Body of pancreas (tissue), 4 donors: ENCODE measurements around the gene CD4. TPM values are rescaled to one million over a fixed set of nuclear protein-coding genes. Genes with fewer than 3 reads are reported as not detected.

Experiments used
- ATAC-seq: fragments of 150-250 bp; one replicate; pipeline ENCODE4 v1.9.1; 2016
- DNase-seq, 4 donors: peaks; one replicate each; pipeline ENCODE4 v3.0.0-alpha.2; 2019
- H3K27ac ChIP-seq, 4 donors: fragments of 200-600 bp; sonication (generic); 1 replicate in 3 of 4; 2 replicates in 1 of 4; pipeline versions ENCODE4 v1.5.1 to v1.6.1; 2016 to 2019; ENCODE audit warnings: mild to moderate bottlenecking in 1 of 4, mixed read lengths in 1 of 4, moderate library complexity in 1 of 4
- H3K27me3 ChIP-seq, 2 donors: fragments of 200-600 bp; sonication (generic); one replicate each; pipeline ENCODE4 v1.6.0; 2016; ENCODE audit warnings: mild to moderate bottlenecking in 1 of 2
- H3K36me3 ChIP-seq, 2 donors: fragments of 200-600 bp; sonication (generic); replicated peaks in 1 of 2; 2 replicates each; pipeline ENCODE4 v1.5.1; 2016; ENCODE audit warnings: low read depth in 2 of 2; ENCODE audit not compliant: insufficient read depth in 1 of 2
- H3K4me1 ChIP-seq: fragments of 200-600 bp; sonication (generic); one replicate; pipeline ENCODE4 v1.6.0; 2016
- H3K4me3 ChIP-seq, 2 donors: fragments of 200-600 bp; sonication (generic); 1 replicate in 1 of 2; 2 replicates in 1 of 2; pipeline ENCODE4 v1.5.1; 2016 to 2019
- H3K9me3 ChIP-seq, 3 donors: fragments of 200-600 bp; sonication (generic); 1 replicate in 2 of 3; 2 replicates in 1 of 3; pipeline ENCODE4 v1.5.1; 2016
- POLR2A ChIP-seq, 3 donors: fragments of 450-650 bp; IDR thresholded peaks; one replicate each; pipeline ENCODE4 v1.6.1; 2016; ENCODE audit warnings: antibody characterized with exemption in 3 of 3, mild to moderate bottlenecking in 2 of 3
- WGBS, 2 donors: methylation state at CpG; one replicate each; pipeline ENCODE4 v1.1.5; 2017; 5-methylcytosine and 5-hydroxymethylcytosine counted together
- intact Hi-C: fragments of 100-400 bp; cut with DNase I; formaldehyde crosslinking; loops from one replicate; pipeline ENCODE4 v1.15.1; 2023
- total RNA-seq, 2 donors: library from RNA; depleted of rRNA; stranded (reverse); fragments of >200 nt; gene quantifications; one replicate each; pipeline ENCODE4 v1.1.0, GENCODE V29; 2016
- TF ChIP-seq, protein P1 (sequence below), 7 experiments: fragments of 450-650 bp in 4 of 7; fragments of 200-600 bp in 3 of 7; sonication (generic) in 3 of 7; IDR thresholded peaks; one replicate each; pipeline ENCODE4 v1.5.1; 2016 to 2019; ENCODE audit warnings: antibody characterized with exemption in 7 of 7

CD4 gene
- total RNA-seq, 2 donors from 2014 or later = 3.0 to 5.2 TPM

DNA sequence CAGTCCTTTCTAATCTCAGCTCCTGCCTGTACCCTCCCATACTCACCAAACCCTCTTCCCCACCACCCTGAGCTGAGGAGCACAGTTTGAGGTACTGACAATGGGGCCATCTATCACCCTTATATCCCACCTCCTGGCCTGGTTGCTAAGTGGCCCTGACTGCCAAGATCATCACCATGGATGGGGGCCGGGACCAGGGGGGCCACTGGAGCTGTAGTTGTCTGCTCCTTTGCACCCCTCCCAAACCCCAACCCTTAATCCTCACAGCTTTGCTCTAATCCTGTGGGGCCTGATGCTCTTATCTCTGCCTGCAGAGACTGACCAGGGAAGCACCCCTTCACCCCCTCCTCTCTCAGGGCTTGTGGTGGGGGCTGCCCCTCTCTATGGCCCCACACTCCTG lies 51.0 kb downstream of the CD4 start:
- Histone ChIP-seq H3K27me3 (no peaks in the 10 kb centered on the region), H3K27ac (no peak overlapping the region), H3K4me1 (no peaks in the 10 kb centered on the region), H3K9me3 (no peaks in the 10 kb centered on the region), H3K36me3 (no peaks in the 10 kb centered on the region), H3K4me3 (no peak overlapping the region)
- intact Hi-C loops = no loop called here
- TF ChIP-seq POLR2A (IDR thresholded peaks at IDR 0.05) = no peak
- TF ChIP-seq, protein P1, sequence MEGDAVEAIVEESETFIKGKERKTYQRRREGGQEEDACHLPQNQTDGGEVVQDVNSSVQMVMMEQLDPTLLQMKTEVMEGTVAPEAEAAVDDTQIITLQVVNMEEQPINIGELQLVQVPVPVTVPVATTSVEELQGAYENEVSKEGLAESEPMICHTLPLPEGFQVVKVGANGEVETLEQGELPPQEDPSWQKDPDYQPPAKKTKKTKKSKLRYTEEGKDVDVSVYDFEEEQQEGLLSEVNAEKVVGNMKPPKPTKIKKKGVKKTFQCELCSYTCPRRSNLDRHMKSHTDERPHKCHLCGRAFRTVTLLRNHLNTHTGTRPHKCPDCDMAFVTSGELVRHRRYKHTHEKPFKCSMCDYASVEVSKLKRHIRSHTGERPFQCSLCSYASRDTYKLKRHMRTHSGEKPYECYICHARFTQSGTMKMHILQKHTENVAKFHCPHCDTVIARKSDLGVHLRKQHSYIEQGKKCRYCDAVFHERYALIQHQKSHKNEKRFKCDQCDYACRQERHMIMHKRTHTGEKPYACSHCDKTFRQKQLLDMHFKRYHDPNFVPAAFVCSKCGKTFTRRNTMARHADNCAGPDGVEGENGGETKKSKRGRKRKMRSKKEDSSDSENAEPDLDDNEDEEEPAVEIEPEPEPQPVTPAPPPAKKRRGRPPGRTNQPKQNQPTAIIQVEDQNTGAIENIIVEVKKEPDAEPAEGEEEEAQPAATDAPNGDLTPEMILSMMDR (IDR thresholded peaks at IDR 0.05) = no peak
- WGBS, 2 donors = 80 to 100% methylated on average over 1 of the region's 1 CpG
- ATAC-seq (no peak), DNase-seq (no peak)

DNA sequence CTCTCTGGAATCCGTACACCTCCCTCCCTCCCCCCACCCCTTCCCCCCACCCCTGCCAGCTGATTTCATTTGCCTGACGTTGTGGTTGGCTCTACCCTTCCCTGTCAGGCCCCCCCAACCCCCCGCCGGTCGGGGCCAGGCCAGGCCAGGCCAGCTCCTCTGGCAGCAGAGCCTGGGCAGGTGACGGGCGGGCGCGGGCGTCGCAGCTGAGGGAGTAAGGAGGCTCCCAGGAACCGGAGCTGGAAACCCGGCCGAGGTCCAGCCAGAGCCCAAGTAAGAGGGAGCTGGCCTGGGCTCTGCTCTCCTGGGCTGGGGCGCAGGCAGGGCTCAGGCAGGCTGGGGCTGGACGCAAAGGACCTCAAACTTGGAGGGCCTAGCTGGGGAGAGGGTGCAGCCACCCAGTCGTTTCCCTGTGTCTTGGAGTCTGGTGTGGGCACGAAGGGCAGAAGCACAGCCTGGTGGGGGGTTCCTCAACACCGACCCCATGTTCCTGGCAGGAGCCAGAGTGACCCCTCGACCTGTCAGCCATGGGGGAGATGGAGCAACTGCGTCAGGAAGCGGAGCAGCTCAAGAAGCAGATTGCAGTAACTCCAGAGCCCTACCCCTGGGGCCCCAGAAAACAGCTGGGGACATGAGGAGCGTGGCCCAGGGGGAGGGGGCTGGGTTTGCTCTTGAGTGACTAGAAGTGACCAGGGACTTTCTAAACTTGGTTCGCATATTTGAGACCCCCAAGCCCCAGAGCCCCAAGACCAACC lies 51.6 kb downstream of the CD4 start, which contains the start of gene GNB3:
TSS of gene GNB3 (plus strand) at position 165 of the 755 bp plus-strand sequence. CDS start at position 528, 363 bp downstream.
- Histone ChIP-seq H3K4me3 (no peak within 1 kb of the TSS), H3K27me3 (no peaks in the 10 kb centered on the region), H3K9me3 (no peaks in the 10 kb centered on the region), H3K4me1 (no peaks in the 10 kb centered on the region), H3K36me3 (no peaks in the 10 kb centered on the region), H3K27ac (no peak within 1 kb of the TSS)
- ATAC-seq (no peak), DNase-seq (no peak)
- intact Hi-C loops = no loop called here
- no peak for TF ChIP-seq POLR2A (IDR thresholded peaks at IDR 0.05)
- TF ChIP-seq, protein P1 (IDR thresholded peaks at IDR 0.05) = no peak
- 46 to 66% methylated on average over 7 to 21 of the region's 24 CpGs for WGBS, 2 donors

- no peak overlapping the region for H3K27ac ChIP-seq
- DNase-seq (no peak), ATAC-seq (no peak)
- no peak overlapping the region for H3K4me3 ChIP-seq
- no peaks in the 10 kb centered on the region for H3K4me1 ChIP-seq
- TF ChIP-seq POLR2A (IDR thresholded peaks at IDR 0.05) = no peak
- TF ChIP-seq, protein P1 (IDR thresholded peaks at IDR 0.05) = no peak
- WGBS, 2 donors = 54 to 65% methylated on average over 4 of the region's 4 CpGs
- no peaks in the 10 kb centered on the region for H3K36me3 ChIP-seq
- intact Hi-C loops = no loop called here
- no peaks in the 10 kb centered on the region for H3K27me3 ChIP-seq
- H3K9me3 ChIP-seq = no peaks in the 10 kb centered on the region
These were observed 52.7 kb downstream of the CD4 start for GRCh38 chr12:6842075-6842474.

GRCh38 chr12:6843118-6843902 lies 54.0 kb downstream of the CD4 start:
- Histone ChIP-seq H3K4me1 (no peaks in the 10 kb centered on the region), H3K9me3 (no peaks in the 10 kb centered on the region), H3K36me3 (no peaks in the 10 kb centered on the region), H3K27ac (no peak overlapping the region), H3K27me3 (no peaks in the 10 kb centered on the region), H3K4me3 (no peak overlapping the region)
- TF ChIP-seq, protein P1 (IDR thresholded peaks at IDR 0.05) = no peak
- no peak for TF ChIP-seq POLR2A (IDR thresholded peaks at IDR 0.05)
- WGBS, 2 donors = 76 to 80% methylated on average over 9 to 16 of the region's 16 CpGs
- ATAC-seq = no peak
- intact Hi-C loops = no loop called here
- DNase-seq = no peak
